HCT116 (cell line): Measurements from ENCODE around the gene SCT. TPM values are rescaled to one million over a fixed set of nuclear protein-coding genes. Genes with fewer than 3 reads are reported as not detected.

Experiments
- ATAC-seq: fragments of 200-7000 bp; cut with Tn5 transposase; 2 replicates; pipeline ENCODE4 v1.9.1; 2020; ENCODE audit warnings: mild to moderate bottlenecking, moderate library complexity
- BruUV-seq: library from RNA; stranded (reverse); fragments of 400-500 nt; replicated peaks from 2 replicates; lab custom pipeline; 2021; lab: Mats Ljungman, UMichigan
- CTCF ChIA-PET: fragments of 300-600 bp; sonication (Branson Sonifier 250); formaldehyde crosslinking; loops from one replicate; lab custom pipeline; 2021; ENCODE audit warnings: antibody characterized with exemption; lab: Charles Lee
- POLR2A ChIA-PET: fragments of 300-600, 350-600 bp; sonication (Branson Sonifier 250); formaldehyde crosslinking; loops from one replicate; lab custom pipeline; 2021; ENCODE audit warnings: antibody characterized with exemption; lab: Charles Lee
- RAD21 ChIA-PET, 2 experiments: fragments of 300-600 bp; sonication (Branson Sonifier 250); formaldehyde crosslinking; loops; one replicate each; lab custom pipeline; 2023; ENCODE audit warnings: low total read pairs in 2 of 2; ENCODE audit not compliant: uncharacterized antibody in 2 of 2, unreplicated experiment in 2 of 2, low non-redundant PET in 1 of 2; lab: Charles Lee
- DNase-seq: peaks from one replicate; pipeline ENCODE4 v3.0.0-alpha.2; 2010; ENCODE audit warnings: low read depth, low spot score
- H2AFZ ChIP-seq: fragments of 200-600 bp; shearing (Covaris generic), sonication (generic); 2 replicates; pipeline ENCODE4 v1.6.1; 2017; ENCODE audit warnings: low read depth, mixed run types, mixed read lengths, antibody characterized with exemption, low read length; ENCODE audit not compliant: poor library complexity, severe bottlenecking
- H3K27ac ChIP-seq: 2 replicates; pipeline ENCODE4 v1.5.1; 2012; ENCODE audit warnings: low read depth, low read length
- H3K27me3 ChIP-seq: fragments of 200-600 bp; sonication (generic); 2 replicates; pipeline ENCODE4 v1.6.1; 2016; ENCODE audit warnings: mixed run types, low read length, mixed read lengths; ENCODE audit not compliant: insufficient read depth
- H3K36me3 ChIP-seq, 2 experiments: fragments of 200-500 bp in 1 of 2; fragments of 200-600 bp in 1 of 2; sonication (Bioruptor generic) in 1 of 2; sonication (generic) in 1 of 2; 2 replicates each; pipeline versions ENCODE4 v1.5.1 to v1.6.1; 2014 to 2016; ENCODE audit warnings: low read length in 2 of 2, inconsistent platforms in 1 of 2, mixed read lengths in 1 of 2, mixed run types in 1 of 2; ENCODE audit not compliant: insufficient read depth in 2 of 2, control insufficient read depth in 1 of 2
- H3K4me1 ChIP-seq, 2 experiments: fragments of 200-600 bp in 1 of 2; sonication (generic) in 1 of 2; 2 replicates each; pipeline versions ENCODE4 v1.5.1 to v1.6.1; 2012 to 2017; ENCODE audit warnings: low read length in 2 of 2, inconsistent platforms in 1 of 2, mild to moderate bottlenecking in 1 of 2, mixed read lengths in 1 of 2, mixed run types in 1 of 2, moderate library complexity in 1 of 2; ENCODE audit not compliant: insufficient read depth in 2 of 2, control insufficient read depth in 1 of 2
- H3K4me2 ChIP-seq: fragments of 200-600 bp; sonication (generic); 2 replicates; pipeline ENCODE4 v1.6.1; 2017; ENCODE audit warnings: mixed run types, low read length, mixed read lengths
- H3K4me3 ChIP-seq, 2 experiments: fragments of 200-600 bp in 1 of 2; sonication (generic) in 1 of 2; replicated peaks in 1 of 2; 2 replicates each; pipeline ENCODE4 v1.5.1; 2011 to 2016; ENCODE audit warnings: low read length in 2 of 2, control low read depth in 1 of 2, low read depth in 1 of 2, mild to moderate bottlenecking in 1 of 2, mixed read lengths in 1 of 2, mixed run types in 1 of 2
- H3K79me2 ChIP-seq: fragments of 200-600 bp; sonication (generic); 2 replicates; pipeline ENCODE4 v1.6.1; 2017; ENCODE audit warnings: mild to moderate bottlenecking, mixed run types, low read length, moderate library complexity, mixed read lengths; ENCODE audit not compliant: insufficient read depth
- H3K9ac ChIP-seq: fragments of 200-600 bp; sonication (generic); 2 replicates; pipeline ENCODE4 v1.6.1; 2016; ENCODE audit warnings: low read length, mixed read lengths
- H3K9me2 ChIP-seq: fragments of 200-600 bp; sonication (generic), shearing (Covaris generic); 2 replicates; pipeline ENCODE4 v1.6.1; 2017; ENCODE audit warnings: mixed run types, mild to moderate bottlenecking, moderate library complexity; ENCODE audit not compliant: insufficient read depth
- H3K9me3 ChIP-seq, 2 experiments: fragments of 200-500 bp in 1 of 2; fragments of 200-600 bp in 1 of 2; sonication (Bioruptor generic) in 1 of 2; sonication (generic) in 1 of 2; 2 replicates each; pipeline ENCODE4 v1.6.1; 2014 to 2017; ENCODE audit warnings: low read length in 2 of 2, mixed read lengths in 2 of 2, inconsistent platforms in 1 of 2, low read depth in 1 of 2, mild to moderate bottlenecking in 1 of 2, mixed run types in 1 of 2, moderate library complexity in 1 of 2; ENCODE audit not compliant: control insufficient read depth in 1 of 2, insufficient read depth in 1 of 2
- H4K20me1 ChIP-seq: fragments of 200-600 bp; sonication (generic), shearing (Covaris generic); 2 replicates; pipeline ENCODE4 v1.6.1; 2017; ENCODE audit warnings: mixed run types, mild to moderate bottlenecking, moderate library complexity; ENCODE audit not compliant: insufficient read depth
- EGR1 ChIP-seq: IDR thresholded peaks from 2 replicates; pipeline ENCODE4 v1.6.1; 2012; ENCODE audit warnings: low read depth
- EZH2 ChIP-seq: fragments of 200-600 bp; sonication (generic); IDR thresholded peaks from 2 replicates; pipeline ENCODE4 v1.6.1; 2017; ENCODE audit warnings: antibody characterized with exemption, mixed run types
- POLR2AphosphoS5 ChIP-seq: IDR thresholded peaks from 2 replicates; pipeline ENCODE4 v1.6.1; 2011; ENCODE audit warnings: mild to moderate bottlenecking, low read depth, low read length, moderate library complexity
- intact Hi-C: fragments of 100-400 bp; cut with micrococcal nuclease; formaldehyde crosslinking; loops from 2 replicates; pipeline ENCODE4 v1.10.0; 2022
- total RNA-seq: library from RNA; stranded (reverse); gene quantifications from one replicate; pipeline ENCODE4 v1.2.1, GENCODE V29; 2021; ENCODE audit not compliant: unreplicated experiment
- TF ChIP-seq, protein P1 (sequence below), 3 experiments: fragments of 200-600 bp in 1 of 3; sonication (generic) in 1 of 3; IDR thresholded peaks in 2 of 3; conservative IDR thresholded peaks in 1 of 3; 2 replicates each; pipeline ENCODE4 v1.5.1; 2012 to 2017; ENCODE audit warnings: low read depth in 2 of 3, low read length in 2 of 3, antibody characterized with exemption in 1 of 3, borderline replicate concordance in 1 of 3, control low read depth in 1 of 3, mild to moderate bottlenecking in 1 of 3, mixed read lengths in 1 of 3, mixed run types in 1 of 3, moderate library complexity in 1 of 3; ENCODE audit not compliant: insufficient read depth in 1 of 3
- TF ChIP-seq, protein P2 (sequence below): IDR thresholded peaks from 2 replicates; pipeline ENCODE4 v1.6.1; 2012; ENCODE audit warnings: low read depth

Gene SCT
- total RNA-seq, 1 experiment from 2014 or later: not detected

DNA sequence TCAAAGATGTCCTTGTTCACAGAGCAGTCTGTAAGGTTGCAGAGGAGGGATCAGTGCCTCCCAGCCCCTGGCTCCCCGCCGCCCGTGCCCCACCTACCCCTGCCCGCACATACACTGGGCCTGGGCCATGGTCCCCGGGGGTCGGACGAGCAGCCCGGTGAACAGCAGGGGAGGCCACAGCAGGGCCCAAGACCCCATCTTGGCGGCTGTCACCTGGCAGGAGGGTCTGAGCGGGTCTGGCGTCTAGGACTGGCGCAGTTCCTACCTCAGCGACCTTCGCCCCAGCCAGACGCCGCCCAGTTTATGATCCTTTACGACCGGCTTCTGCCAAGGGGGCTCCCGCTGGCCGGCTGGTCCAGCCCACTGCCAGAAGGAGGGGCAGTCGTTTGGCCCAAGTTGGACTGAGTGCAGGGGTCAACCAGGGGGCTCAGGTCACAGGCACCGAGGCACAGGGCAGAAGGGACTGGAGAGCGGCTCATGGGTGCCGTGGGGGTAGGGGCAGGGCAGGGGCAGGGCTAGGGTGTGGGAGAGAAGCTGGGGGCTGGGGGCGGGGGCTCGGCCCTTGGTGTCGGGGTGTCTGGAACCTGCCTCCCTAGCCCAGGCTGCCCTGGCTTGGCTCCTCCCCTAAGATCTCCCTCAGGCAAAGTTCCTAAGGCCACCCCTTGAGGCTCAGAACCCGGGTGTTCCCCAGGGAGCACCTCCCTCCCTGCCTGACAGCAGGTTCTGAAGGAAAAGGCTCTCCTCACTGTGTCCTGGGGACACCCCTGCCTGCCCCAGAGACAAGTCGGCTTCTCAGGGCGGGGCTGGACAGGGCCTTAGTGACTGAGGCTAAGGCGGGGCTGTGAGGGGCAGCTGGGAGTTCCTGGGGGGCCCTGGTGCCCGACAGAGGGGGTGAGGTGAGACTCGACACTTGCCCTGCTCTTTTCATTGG lies 2.0 kb downstream of the SCT start, which contains the start of gene CDHR5 (continued):
- TF ChIP-seq, protein P1, sequence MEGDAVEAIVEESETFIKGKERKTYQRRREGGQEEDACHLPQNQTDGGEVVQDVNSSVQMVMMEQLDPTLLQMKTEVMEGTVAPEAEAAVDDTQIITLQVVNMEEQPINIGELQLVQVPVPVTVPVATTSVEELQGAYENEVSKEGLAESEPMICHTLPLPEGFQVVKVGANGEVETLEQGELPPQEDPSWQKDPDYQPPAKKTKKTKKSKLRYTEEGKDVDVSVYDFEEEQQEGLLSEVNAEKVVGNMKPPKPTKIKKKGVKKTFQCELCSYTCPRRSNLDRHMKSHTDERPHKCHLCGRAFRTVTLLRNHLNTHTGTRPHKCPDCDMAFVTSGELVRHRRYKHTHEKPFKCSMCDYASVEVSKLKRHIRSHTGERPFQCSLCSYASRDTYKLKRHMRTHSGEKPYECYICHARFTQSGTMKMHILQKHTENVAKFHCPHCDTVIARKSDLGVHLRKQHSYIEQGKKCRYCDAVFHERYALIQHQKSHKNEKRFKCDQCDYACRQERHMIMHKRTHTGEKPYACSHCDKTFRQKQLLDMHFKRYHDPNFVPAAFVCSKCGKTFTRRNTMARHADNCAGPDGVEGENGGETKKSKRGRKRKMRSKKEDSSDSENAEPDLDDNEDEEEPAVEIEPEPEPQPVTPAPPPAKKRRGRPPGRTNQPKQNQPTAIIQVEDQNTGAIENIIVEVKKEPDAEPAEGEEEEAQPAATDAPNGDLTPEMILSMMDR (IDR thresholded peaks at IDR 0.05 in 2 of 3, conservative IDR thresholded peaks at IDR 0.05 in 1 of 3; ENCODE audit: borderline replicate concordance in 1 of 3, insufficient read depth in 1 of 3, low read depth in 2 of 3, low read length in 2 of 3): no peak

DNA sequence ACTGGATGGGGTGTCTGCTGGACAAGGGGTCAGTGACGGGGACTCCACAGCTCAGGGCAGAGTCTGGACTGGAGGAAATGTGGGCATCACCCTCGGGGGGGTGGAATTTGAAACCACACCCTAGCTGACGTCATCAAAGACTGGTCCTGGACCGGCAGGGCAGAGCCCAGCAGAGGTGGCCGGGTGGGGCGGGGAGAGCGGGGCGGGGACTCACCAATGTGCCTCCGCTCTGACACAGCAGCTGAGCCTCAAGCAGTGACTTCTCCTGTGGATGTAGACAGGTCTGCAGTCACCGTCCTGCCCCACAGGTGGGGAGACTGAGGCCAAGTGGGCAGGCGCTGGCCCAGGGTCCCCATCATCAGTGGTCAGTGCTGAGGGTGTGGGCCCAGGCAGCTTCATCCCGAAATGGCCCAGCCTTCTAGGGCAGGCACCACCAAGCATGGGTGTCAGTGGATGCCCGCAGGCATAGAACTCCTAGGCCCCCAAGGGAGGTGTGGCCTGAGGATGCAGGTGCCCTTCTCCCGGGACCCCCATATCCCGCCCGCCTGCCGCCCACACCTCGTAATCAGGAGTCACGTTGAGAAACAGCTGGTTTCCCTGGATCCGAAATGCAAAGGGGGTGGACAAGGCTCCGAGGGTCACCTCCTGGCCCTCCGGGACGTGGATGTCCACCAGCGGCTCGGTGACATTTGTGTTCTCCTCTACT lies 2.8 kb downstream of the SCT start:
- no peaks in the 10 kb centered on the region for H3K79me2 ChIP-seq
- TF ChIP-seq EZH2 (no peak), POLR2AphosphoS5 (no peak), EGR1 (no peak)
- TF ChIP-seq, protein P2, sequence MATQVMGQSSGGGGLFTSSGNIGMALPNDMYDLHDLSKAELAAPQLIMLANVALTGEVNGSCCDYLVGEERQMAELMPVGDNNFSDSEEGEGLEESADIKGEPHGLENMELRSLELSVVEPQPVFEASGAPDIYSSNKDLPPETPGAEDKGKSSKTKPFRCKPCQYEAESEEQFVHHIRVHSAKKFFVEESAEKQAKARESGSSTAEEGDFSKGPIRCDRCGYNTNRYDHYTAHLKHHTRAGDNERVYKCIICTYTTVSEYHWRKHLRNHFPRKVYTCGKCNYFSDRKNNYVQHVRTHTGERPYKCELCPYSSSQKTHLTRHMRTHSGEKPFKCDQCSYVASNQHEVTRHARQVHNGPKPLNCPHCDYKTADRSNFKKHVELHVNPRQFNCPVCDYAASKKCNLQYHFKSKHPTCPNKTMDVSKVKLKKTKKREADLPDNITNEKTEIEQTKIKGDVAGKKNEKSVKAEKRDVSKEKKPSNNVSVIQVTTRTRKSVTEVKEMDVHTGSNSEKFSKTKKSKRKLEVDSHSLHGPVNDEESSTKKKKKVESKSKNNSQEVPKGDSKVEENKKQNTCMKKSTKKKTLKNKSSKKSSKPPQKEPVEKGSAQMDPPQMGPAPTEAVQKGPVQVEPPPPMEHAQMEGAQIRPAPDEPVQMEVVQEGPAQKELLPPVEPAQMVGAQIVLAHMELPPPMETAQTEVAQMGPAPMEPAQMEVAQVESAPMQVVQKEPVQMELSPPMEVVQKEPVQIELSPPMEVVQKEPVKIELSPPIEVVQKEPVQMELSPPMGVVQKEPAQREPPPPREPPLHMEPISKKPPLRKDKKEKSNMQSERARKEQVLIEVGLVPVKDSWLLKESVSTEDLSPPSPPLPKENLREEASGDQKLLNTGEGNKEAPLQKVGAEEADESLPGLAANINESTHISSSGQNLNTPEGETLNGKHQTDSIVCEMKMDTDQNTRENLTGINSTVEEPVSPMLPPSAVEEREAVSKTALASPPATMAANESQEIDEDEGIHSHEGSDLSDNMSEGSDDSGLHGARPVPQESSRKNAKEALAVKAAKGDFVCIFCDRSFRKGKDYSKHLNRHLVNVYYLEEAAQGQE: no peak
- TF ChIP-seq, protein P1 (IDR thresholded peaks at IDR 0.05 in 2 of 3, conservative IDR thresholded peaks at IDR 0.05 in 1 of 3; ENCODE audit: borderline replicate concordance in 1 of 3, insufficient read depth in 1 of 3, low read depth in 2 of 3, low read length in 2 of 3): no peak
- TF ChIP-seq, all 23 proteins: peak for 0
- Histone ChIP-seq H3K9ac (no peak overlapping the region), H2AFZ (no peak overlapping the region), H3K4me2 (peak overlapping the region; percentile 35; the same call in 1 of the 2 replicates), H3K9me2 (no peaks in the 10 kb centered on the region), H3K36me3 (no peaks in the 10 kb centered on the region), H3K4me1 (peaks cover 0 to 28% of the 10 kb centered on the region in 2 experiments; a peak in 2 of 4 replicates), H3K27me3 (no peaks in the 10 kb centered on the region), H3K9me3 (no peaks in the 10 kb centered on the region), H4K20me1 (no peaks in the 10 kb centered on the region), H3K27ac (no peak overlapping the region), H3K4me3 (no peak overlapping the region)
- intact Hi-C loops: no loop called here
- no TSS peak for BruUV-seq
- RAD21 ChIA-PET: no interaction called here
- peak; percentile 48 for DNase-seq
- POLR2A ChIA-PET: no interaction called here
- peak; percentile 64 for ATAC-seq
- CTCF ChIA-PET: no interaction called here
